H1 (cell line): Measurements from ENCODE around the gene CMIP. TPM values are rescaled to one million over a fixed set of nuclear protein-coding genes. Genes with fewer than 3 reads are reported as not detected.

ENCODE experiments used
- CTCF ChIA-PET: fragments of 300-600 bp; sonication (Branson Sonifier 250); formaldehyde crosslinking; loops from one replicate; lab custom pipeline; 2021; ENCODE audit not compliant: partially characterized antibody; lab: Charles Lee
- POLR2A ChIA-PET: fragments of 300-600 bp; sonication (Branson Sonifier 250); formaldehyde crosslinking; loops from one replicate; lab custom pipeline; 2021; ENCODE audit warnings: inconsistent platforms; ENCODE audit not compliant: partially characterized antibody; lab: Charles Lee
- DNase-seq, 2 experiments: peaks; one replicate each; pipeline versions ENCODE4 v3.0.0 to v3.0.0-alpha.2; 2010 to 2022; ENCODE audit warnings: low spot score in 2 of 2, low read depth in 1 of 2, mixed read lengths in 1 of 2
- FAIRE-seq: peaks from 2 replicates; lab custom pipeline; 2011; peaks lifted over from hg19 to GRCh38; lab: Jason Lieb, UNC
- H2AFZ ChIP-seq: 2 replicates; pipeline ENCODE4 v1.8.1; 2012; ENCODE audit warnings: low read length, inconsistent platforms
- H2AK5ac ChIP-seq: 2 replicates; pipeline ENCODE4 v1.6.1; 2013; ENCODE audit warnings: low read depth, low read length
- H2BK120ac ChIP-seq: replicated peaks from 2 replicates; pipeline ENCODE3; 2013; ENCODE audit warnings: low read depth, low read length, inconsistent platforms
- H2BK12ac ChIP-seq: 2 replicates; pipeline ENCODE4 v1.6.1; 2013; ENCODE audit warnings: low read depth, low read length
- H2BK15ac ChIP-seq: 2 replicates; pipeline ENCODE4 v1.6.1; 2013; ENCODE audit warnings: low read length
- H2BK20ac ChIP-seq: 2 replicates; pipeline ENCODE4 v1.6.1; 2013; ENCODE audit warnings: low read length
- H2BK5ac ChIP-seq: 2 replicates; pipeline ENCODE4 v1.6.1; 2013; ENCODE audit warnings: low read depth, low read length
- H3K14ac ChIP-seq: 2 replicates; pipeline ENCODE4 v1.6.1; 2013; ENCODE audit warnings: inconsistent platforms; ENCODE audit not compliant: insufficient read length
- H3K18ac ChIP-seq: 2 replicates; pipeline ENCODE4 v1.6.1; 2013; ENCODE audit warnings: low read length; ENCODE audit errors: extremely low read depth
- H3K23ac ChIP-seq: 2 replicates; pipeline ENCODE4 v1.6.1; 2013; ENCODE audit warnings: inconsistent platforms; ENCODE audit not compliant: insufficient read length
- H3K23me2 ChIP-seq: 2 replicates; pipeline ENCODE4 v1.6.1; 2013; ENCODE audit warnings: low read depth, low read length
- H3K27ac ChIP-seq: 2 replicates; pipeline ENCODE4 v1.6.1; 2011; ENCODE audit warnings: low read depth, low read length, inconsistent platforms
- H3K27me3 ChIP-seq, 4 experiments: replicated peaks in 1 of 4; 1 replicate in 1 of 4; 2 replicates in 3 of 4; pipeline versions ENCODE4 v1.6.1 to v1.8.1; 2011 to 2013; ENCODE audit warnings: low read length in 3 of 4, mild to moderate bottlenecking in 3 of 4, inconsistent platforms in 2 of 4, mixed read lengths in 2 of 4, moderate library complexity in 1 of 4; ENCODE audit not compliant: control insufficient read depth in 3 of 4, insufficient read depth in 3 of 4; ENCODE audit errors: extremely low read depth in 1 of 4
- H3K36me3 ChIP-seq, 4 experiments: 2 replicates each; pipeline versions ENCODE4 v1.6.1 to v1.8.1; 2011 to 2013; ENCODE audit warnings: mild to moderate bottlenecking in 4 of 4, low read length in 3 of 4, moderate library complexity in 2 of 4, control low read depth in 1 of 4, inconsistent platforms in 1 of 4; ENCODE audit not compliant: insufficient read depth in 4 of 4, control insufficient read depth in 2 of 4
- H3K4ac ChIP-seq: replicated peaks from 2 replicates; pipeline ENCODE3; 2013; ENCODE audit warnings: low read length, low read depth, mixed read lengths, inconsistent platforms; ENCODE audit not compliant: insufficient read length
- H3K4me1 ChIP-seq, 4 experiments: replicated peaks in 1 of 4; 1 replicate in 1 of 4; 2 replicates in 3 of 4; pipeline versions ENCODE4 v1.6.1 to v1.8.1; 2011 to 2013; ENCODE audit warnings: low read length in 3 of 4, inconsistent platforms in 2 of 4, mixed read lengths in 1 of 4; ENCODE audit not compliant: insufficient read depth in 4 of 4, control insufficient read depth in 3 of 4
- H3K4me2 ChIP-seq, 2 experiments: 2 replicates each; pipeline versions ENCODE4 v1.6.1 to v1.8.1; 2011 to 2013; ENCODE audit warnings: low read depth in 2 of 2, low read length in 2 of 2, control low read depth in 1 of 2, inconsistent platforms in 1 of 2, mild to moderate bottlenecking in 1 of 2; ENCODE audit not compliant: insufficient read depth in 1 of 2
- H3K4me3 ChIP-seq, 4 experiments: fragments of 200-600, 300-600 bp in 1 of 4; sonication (generic), shearing (Covaris generic), sonication (Bioruptor Twin) in 1 of 4; 2 replicates each; pipeline versions ENCODE4 v1.5.1 to v1.8.1; 2011 to 2016; ENCODE audit warnings: low read length in 4 of 4, low read depth in 3 of 4, control low read depth in 2 of 4, inconsistent platforms in 2 of 4, mild to moderate bottlenecking in 2 of 4, mixed read lengths in 1 of 4, moderate library complexity in 1 of 4; ENCODE audit not compliant: insufficient read depth in 2 of 4; ENCODE audit errors: extremely low read depth in 1 of 4
- H3K56ac ChIP-seq: replicated peaks from 2 replicates; pipeline ENCODE3; 2013; ENCODE audit warnings: low read depth, mild to moderate bottlenecking, mixed read lengths, low read length, inconsistent platforms; ENCODE audit not compliant: insufficient read length
- H3K79me1 ChIP-seq: 2 replicates; pipeline ENCODE4 v1.6.1; 2013; ENCODE audit warnings: low read depth, low read length, control low read depth
- H3K79me2 ChIP-seq, 2 experiments: 2 replicates each; pipeline versions ENCODE4 v1.6.1 to v1.8.1; 2012 to 2013; ENCODE audit warnings: low read length in 2 of 2, mild to moderate bottlenecking in 2 of 2, inconsistent platforms in 1 of 2; ENCODE audit not compliant: insufficient read depth in 2 of 2, control insufficient read depth in 1 of 2
- H3K9ac ChIP-seq, 4 experiments: replicated peaks in 1 of 4; 1 replicate in 1 of 4; 2 replicates in 3 of 4; pipeline versions ENCODE4 v1.6.1 to v1.8.1; 2011 to 2013; ENCODE audit warnings: low read depth in 3 of 4, low read length in 3 of 4, control low read depth in 2 of 4, mild to moderate bottlenecking in 2 of 4, moderate library complexity in 2 of 4, inconsistent platforms in 1 of 4; ENCODE audit errors: extremely low read depth in 1 of 4
- H3K9me3 ChIP-seq, 2 experiments: 2 replicates each; pipeline versions ENCODE4 v1.6.1 to v1.8.1; 2012 to 2013; ENCODE audit warnings: mild to moderate bottlenecking in 2 of 2, moderate library complexity in 2 of 2, control low read depth in 1 of 2, inconsistent platforms in 1 of 2, low read depth in 1 of 2, low read length in 1 of 2, mixed read lengths in 1 of 2; ENCODE audit not compliant: insufficient read depth in 2 of 2
- H4K20me1 ChIP-seq, 2 experiments: replicated peaks in 1 of 2; 2 replicates each; pipeline versions ENCODE3 to v1.8.1; 2011 to 2013; ENCODE audit warnings: inconsistent platforms in 2 of 2, low read length in 2 of 2, mild to moderate bottlenecking in 1 of 2; ENCODE audit not compliant: insufficient read depth in 2 of 2, control insufficient read depth in 1 of 2
- H4K5ac ChIP-seq: 2 replicates; pipeline ENCODE4 v1.6.1; 2013; ENCODE audit warnings: low read length, low read depth, mixed read lengths, inconsistent platforms; ENCODE audit not compliant: insufficient read length
- H4K8ac ChIP-seq: 2 replicates; pipeline ENCODE4 v1.8.0; 2013; ENCODE audit warnings: mild to moderate bottlenecking, moderate library complexity, low read length, inconsistent platforms; ENCODE audit not compliant: insufficient read depth; ENCODE audit errors: extremely low read depth
- H4K91ac ChIP-seq: replicated peaks from 2 replicates; pipeline ENCODE3; 2013; ENCODE audit warnings: low read length, mixed read lengths, inconsistent platforms; ENCODE audit not compliant: insufficient read length
- NANOG ChIP-seq: IDR thresholded peaks from 2 replicates; pipeline ENCODE4 v1.6.1; 2011; ENCODE audit warnings: low read length, low read depth, mild to moderate bottlenecking, inconsistent platforms; ENCODE audit not compliant: insufficient read depth, poor library complexity, severe bottlenecking
- WGBS, 2 experiments: shearing (Covaris generic) in 1 of 2; methylation state at CpG; one replicate each; pipeline versions ENCODE4 v1.1.6 to v1.1.7; 2013 to 2015; ENCODE audit warnings: low lambda C conversion rate in 2 of 2, mixed read lengths in 2 of 2, inconsistent platforms in 1 of 2, low coverage in 1 of 2, missing lambda C conversion rate in 1 of 2; ENCODE audit not compliant: insufficient replicate concordance in 2 of 2, insufficient coverage in 1 of 2, insufficient read length in 1 of 2; ENCODE audit errors: extremely low coverage in 1 of 2, missing lambda C conversion rate in 1 of 2; 5-methylcytosine and 5-hydroxymethylcytosine counted together
- polyA plus RNA-seq, 7 experiments: library from polyadenylated mRNA; depleted of rRNA in 3 of 7; stranded (reverse) in 5 of 7; unstranded in 2 of 7; fragments of >200 nt in 5 of 7; fragments of 200-250 nt in 2 of 7; gene quantifications; 1 replicate in 5 of 7; 2 replicates in 1 of 7; 4 replicates in 1 of 7; pipeline versions ENCODE4 v1.2.1 to v1.2.3, GENCODE V29; 2011 to 2013; ENCODE audit warnings: missing spikeins in 2 of 7, mixed read lengths in 2 of 7
- total RNA-seq: library from RNA; stranded (reverse); fragmentation: NEBNext Ultra II Directional; extraction: Animal tissue kit (Norgen Biotek cat#: 25700); gene quantifications from 2 replicates; pipeline ENCODE4 v1.2.1, GENCODE V29; 2021
- TF ChIP-seq, protein P1 (sequence below): IDR thresholded peaks from 2 replicates; pipeline ENCODE4 v1.6.1; 2012; ENCODE audit warnings: inconsistent platforms
- TF ChIP-seq, protein P2 (sequence below), 3 experiments: IDR thresholded peaks; 1 replicate in 2 of 3; 2 replicates in 1 of 3; pipeline versions ENCODE4 v1.5.1 to v1.6.1; 2011; ENCODE audit warnings: low read length in 3 of 3, mild to moderate bottlenecking in 3 of 3, inconsistent platforms in 2 of 3, low read depth in 1 of 3, moderate library complexity in 1 of 3; ENCODE audit not compliant: insufficient read depth in 1 of 3; ENCODE audit errors: control extremely low read depth in 1 of 3

Gene CMIP
- total and polyA plus RNA-seq, 2 of the 8 experiments (the other 6 are each of a cell fraction or from before 2014, with no cell fraction given), result 7.9 to 53.2 TPM

DNA sequence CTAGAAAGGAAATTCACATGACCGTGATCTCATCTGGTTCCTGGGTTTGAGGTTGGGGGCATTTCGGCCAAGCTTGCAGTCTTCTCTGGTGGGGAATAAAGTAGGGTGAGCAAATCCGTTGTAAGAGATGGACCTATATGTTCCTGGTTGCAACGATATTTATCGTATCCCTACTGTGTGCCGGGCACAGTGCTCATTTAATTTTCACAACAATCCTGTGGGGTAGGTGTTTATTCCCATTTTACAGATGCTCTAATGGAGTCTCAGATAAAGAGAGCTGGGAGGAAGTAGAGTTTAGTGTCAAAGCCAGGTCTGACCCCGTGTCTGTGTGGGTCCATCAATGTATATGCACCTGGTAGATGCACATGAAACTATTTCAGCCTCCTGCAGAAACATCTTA is 9.4 kb downstream of the CMIP start:
- Histone ChIP-seq H3K27ac (no peak overlapping the region), H3K4me2 (no peak overlapping the region; a peak in 1 of 4 replicates), H3K4me1 (peaks cover 8 to 42% (median 17%) of the 10 kb centered on the region in 4 experiments), H2BK120ac (no peak overlapping the region), H3K9ac (no peak overlapping the region), H2AK5ac (no peak overlapping the region), H4K20me1 (peaks cover 44 to 73% of the 10 kb centered on the region in 2 experiments), H3K4ac (no peak overlapping the region), H2BK20ac (0 out of 2 replicates have a peak overlapping the region, but pooled peaks have one; percentile 26), H4K5ac (no peak overlapping the region), H3K9me3 (no peaks in the 10 kb centered on the region), H3K18ac (no peak overlapping the region), H3K23me2 (no peaks in the 10 kb centered on the region; the same call in 1 of the 2 replicates), H3K79me1 (peaks cover 63% of the 10 kb centered on the region), H2BK5ac (peak overlapping the region; percentile 60; the same call in 1 of the 2 replicates), H2BK12ac (no peak overlapping the region), H2AFZ (no peak overlapping the region), H3K4me3 (no peak overlapping the region), H4K8ac (no peak overlapping the region), H3K27me3 (no peaks in the 10 kb centered on the region; a peak in 1 of 7 replicates), H3K14ac (no peak overlapping the region), H3K56ac (no peak overlapping the region), H4K91ac (no peak overlapping the region), H2BK15ac (0 out of 2 replicates have a peak overlapping the region, but pooled peaks have one; percentile 84), H3K36me3 (peaks cover 0 to 17% (median 0%) of the 10 kb centered on the region in 4 experiments; a peak in 3 of 8 replicates), H3K79me2 (peaks cover 30 to 100% of the 10 kb centered on the region in 2 experiments), H3K23ac (no peak overlapping the region)
- DNase-seq (no peak), FAIRE-seq (no peak)
- WGBS, 2 experiments, result 91% methylated on average over 7 of the region's 7 CpGs; no CpG with 5 or more reads in 1 of the 2 experiments
- CTCF ChIA-PET, result interaction anchor here (0.7 to 3.3 kb wide), 5 partner anchors 9 to 119 kb away, joined by 3 to 12 read pairs (median 4); no protein-coding TSS in a partner anchor
- POLR2A ChIA-PET, result interaction anchor here (0.9 to 1.2 kb wide), 2 partner anchors 19 to 32 kb away, joined by 3 read pairs; no protein-coding TSS in a partner anchor
- TF ChIP-seq, protein P1, sequence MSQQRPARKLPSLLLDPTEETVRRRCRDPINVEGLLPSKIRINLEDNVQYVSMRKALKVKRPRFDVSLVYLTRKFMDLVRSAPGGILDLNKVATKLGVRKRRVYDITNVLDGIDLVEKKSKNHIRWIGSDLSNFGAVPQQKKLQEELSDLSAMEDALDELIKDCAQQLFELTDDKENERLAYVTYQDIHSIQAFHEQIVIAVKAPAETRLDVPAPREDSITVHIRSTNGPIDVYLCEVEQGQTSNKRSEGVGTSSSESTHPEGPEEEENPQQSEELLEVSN, result no peak
- no peak for TF ChIP-seq NANOG
- TF ChIP-seq, protein P2, sequence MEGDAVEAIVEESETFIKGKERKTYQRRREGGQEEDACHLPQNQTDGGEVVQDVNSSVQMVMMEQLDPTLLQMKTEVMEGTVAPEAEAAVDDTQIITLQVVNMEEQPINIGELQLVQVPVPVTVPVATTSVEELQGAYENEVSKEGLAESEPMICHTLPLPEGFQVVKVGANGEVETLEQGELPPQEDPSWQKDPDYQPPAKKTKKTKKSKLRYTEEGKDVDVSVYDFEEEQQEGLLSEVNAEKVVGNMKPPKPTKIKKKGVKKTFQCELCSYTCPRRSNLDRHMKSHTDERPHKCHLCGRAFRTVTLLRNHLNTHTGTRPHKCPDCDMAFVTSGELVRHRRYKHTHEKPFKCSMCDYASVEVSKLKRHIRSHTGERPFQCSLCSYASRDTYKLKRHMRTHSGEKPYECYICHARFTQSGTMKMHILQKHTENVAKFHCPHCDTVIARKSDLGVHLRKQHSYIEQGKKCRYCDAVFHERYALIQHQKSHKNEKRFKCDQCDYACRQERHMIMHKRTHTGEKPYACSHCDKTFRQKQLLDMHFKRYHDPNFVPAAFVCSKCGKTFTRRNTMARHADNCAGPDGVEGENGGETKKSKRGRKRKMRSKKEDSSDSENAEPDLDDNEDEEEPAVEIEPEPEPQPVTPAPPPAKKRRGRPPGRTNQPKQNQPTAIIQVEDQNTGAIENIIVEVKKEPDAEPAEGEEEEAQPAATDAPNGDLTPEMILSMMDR (IDR thresholded peaks at IDR 0.05; ENCODE audit: control extremely low read depth in 1 of 3, insufficient read depth in 1 of 3, low read depth in 1 of 3, low read length in 3 of 3), result no peak
